NT2/D1 (cell line): ENCODE results near the gene TMEM150C.

Experiments
- SUZ12 ChIP-seq: IDR thresholded peaks from 2 replicates; pipeline ENCODE4 v1.6.1; 2011; ENCODE audit not compliant: insufficient read length, insufficient read depth; ENCODE audit errors: extremely low read depth
- YY1 ChIP-seq: IDR thresholded peaks from 2 replicates; pipeline ENCODE4 v1.6.1; 2011; ENCODE audit not compliant: insufficient read length, insufficient read depth
- ZNF274 ChIP-seq: IDR thresholded peaks from 2 replicates; pipeline ENCODE4 v1.6.1; 2011; ENCODE audit warnings: mild to moderate bottlenecking, low read depth, low read length

DNA sequence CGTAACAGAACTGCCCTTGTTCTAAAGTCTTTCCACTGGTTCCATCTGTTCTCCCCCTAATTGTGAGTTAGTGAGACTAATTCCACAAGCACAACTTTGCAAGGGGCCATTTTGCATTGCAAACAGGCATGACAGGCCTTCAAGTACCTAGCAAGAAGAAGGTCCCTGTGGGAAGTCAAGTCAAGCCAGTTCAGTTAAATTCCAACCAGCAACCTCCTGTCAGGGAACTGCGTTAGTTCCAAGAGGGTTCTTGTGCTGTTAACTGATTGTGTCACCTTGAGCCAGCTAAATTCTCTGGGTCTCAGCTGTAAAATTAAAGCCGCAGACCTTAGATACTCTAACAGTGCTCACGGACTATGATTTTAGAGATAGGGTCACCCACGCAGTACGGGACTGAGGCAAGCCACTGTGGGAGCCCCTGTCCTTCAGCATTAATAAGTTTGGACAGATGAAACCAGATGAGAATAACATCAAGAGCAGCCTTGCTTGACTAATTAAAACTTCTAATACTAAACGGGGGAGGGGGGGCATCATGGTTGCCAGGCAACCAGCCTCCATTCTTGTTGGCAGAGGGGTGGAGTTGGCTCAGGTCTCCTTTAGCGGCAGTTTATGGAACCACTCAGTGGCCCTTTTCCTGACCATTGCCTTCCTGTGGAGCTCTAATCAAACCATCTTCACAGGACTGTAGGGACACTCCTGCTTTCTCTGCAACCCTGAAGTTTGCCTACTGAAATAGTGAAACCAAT lies 24.1 kb upstream of the TMEM150C start:
- no peak for TF ChIP-seq ZNF274
- no peak for TF ChIP-seq SUZ12
- no peak for TF ChIP-seq YY1
